Left hindlimb (tissue), 1 donor: ENCODE measurements around the gene NRG3.

Experiments used
- DNase-seq: peaks from one replicate; pipeline ENCODE4 v3.0.0-alpha.2; 2018

Gene NRG3

DNA sequence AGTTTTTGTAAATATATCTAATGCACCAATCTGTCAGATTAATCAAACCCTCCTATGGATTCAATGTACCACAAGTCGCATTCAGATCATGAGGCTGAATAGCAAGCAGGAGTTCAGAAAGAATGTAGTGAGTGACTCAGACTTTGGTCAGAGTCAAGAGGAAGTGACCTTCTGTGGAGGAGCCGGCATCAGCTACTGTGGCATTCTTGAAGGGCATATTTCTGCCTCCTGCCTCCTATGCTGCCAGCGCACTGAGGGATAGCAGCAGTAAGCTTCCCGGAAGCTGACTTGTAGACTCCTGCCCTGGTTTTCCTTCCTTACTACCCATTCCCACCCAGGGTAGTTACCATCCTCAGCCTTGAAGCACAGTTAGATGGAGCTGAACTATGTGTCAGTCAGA, 867.5 kb downstream of the NRG3 start:
- no peak for DNase-seq

DNA sequence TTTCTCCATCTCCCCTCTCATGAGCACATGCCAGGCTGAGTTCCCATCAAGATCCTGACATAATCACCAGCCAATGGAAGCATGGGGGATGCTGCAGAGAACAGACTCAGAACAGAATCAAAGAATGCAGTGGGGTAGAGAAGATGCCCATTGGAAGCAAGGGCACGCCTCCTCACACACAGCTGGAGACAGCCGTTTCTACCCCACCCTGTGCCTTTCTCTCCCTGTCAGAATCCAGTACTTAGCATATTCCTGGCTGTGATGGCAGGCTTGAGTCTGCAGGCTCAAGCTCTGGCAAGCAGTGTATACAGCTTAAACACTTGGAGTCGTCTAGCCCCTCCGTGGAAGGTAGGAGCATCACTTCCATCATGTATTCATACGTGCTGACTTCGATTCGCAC, 867.9 kb downstream of the NRG3 start:
- DNase-seq, result no peak

DNA sequence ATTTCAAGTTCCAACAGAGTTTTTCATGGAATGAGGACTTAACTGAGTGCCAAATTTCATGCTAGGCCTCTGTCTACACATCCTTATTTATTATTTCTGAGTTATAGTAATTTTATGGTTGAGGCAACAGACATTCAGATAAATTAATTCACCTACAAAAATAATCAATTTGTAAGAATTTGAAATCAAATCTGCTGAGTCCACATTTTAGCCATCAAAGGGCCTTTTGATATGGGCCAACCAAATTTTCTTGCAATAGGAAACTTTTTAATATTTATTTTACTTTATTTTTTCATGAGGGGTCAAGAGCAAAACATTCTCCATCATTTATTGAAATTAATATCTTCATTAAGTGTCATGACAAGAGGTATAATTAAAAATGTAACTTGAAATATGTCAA, 875.5 kb downstream of the NRG3 start:
- no peak for DNase-seq

DNA sequence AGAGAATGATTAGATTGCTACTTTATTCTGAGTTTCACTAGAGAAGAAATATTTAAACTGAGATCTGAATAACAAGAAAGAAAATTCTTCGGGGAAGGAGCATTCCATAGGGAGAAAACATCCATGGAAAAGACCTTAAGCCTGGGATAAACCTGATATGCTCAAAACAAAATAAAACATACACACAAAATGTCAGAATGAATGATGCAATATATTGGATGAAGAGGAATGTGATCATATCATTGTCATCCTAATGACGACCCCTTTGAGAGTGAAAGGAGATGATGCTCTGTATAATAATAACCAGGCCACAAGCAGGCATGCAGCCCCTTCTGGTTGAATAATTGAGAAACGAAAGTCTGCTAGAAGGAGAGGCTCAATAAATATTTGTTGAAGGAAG, 882.4 kb downstream of the NRG3 start:
- DNase-seq, result no peak

DNA sequence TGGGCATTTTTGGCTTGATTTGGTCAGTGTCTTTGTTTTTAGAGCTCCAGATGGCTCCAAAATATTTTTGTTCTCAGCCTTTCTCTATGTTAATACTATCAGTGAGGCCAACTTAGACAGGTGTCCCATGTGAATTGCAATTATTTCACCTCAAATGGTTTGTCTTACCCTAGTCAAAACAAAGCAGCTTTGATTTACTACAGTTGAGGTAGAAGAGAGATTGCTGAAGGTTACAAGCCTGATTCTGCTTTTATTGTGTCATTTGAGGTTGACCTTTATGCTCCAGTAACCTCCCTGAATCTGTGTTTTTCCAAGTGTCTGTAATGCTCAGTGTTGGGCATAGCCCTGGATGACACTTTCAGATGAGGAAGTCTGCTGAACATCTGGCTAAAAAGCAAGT, 882.9 kb downstream of the NRG3 start:
- DNase-seq, result no peak

DNA sequence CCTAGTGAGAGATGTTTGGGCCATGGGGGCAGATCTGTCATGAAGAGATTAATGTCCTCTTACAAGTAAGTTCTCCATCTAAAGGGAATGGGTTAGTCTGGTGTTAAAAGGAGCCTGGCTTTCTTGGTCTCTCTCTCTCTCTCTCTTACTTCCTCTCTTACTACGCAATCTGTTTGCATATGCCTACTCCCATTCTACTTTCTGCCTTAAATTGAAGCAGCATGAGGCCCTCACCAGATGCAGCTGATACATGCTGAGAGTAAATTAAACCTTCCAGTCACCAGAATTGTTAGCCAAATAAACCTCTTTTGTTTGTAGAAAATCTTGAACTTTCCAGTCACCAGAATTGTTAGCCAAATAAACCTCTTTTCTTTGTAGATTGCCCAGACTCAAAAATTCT, 884.1 kb downstream of the NRG3 start:
- DNase-seq, result no peak

DNA sequence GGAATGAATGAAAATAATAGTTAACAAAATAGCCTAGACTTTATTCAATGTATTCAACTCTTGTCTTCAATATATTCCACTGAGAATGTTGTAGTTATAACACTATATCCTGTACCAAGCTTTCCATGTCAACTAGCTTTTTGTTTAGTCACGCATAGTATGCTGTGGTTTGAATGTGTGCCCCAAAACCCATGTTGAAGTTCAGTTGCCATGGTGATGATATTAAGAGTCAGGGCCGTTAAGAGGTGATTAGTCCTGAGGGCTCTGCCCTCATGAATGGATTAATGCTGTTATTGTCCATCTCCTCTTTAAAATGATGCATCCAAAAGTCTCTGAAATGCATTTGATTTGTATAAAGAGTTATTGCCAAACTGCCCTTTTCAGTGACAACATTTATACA, 887.6 kb downstream of the NRG3 start:
- no peak for DNase-seq

DNA sequence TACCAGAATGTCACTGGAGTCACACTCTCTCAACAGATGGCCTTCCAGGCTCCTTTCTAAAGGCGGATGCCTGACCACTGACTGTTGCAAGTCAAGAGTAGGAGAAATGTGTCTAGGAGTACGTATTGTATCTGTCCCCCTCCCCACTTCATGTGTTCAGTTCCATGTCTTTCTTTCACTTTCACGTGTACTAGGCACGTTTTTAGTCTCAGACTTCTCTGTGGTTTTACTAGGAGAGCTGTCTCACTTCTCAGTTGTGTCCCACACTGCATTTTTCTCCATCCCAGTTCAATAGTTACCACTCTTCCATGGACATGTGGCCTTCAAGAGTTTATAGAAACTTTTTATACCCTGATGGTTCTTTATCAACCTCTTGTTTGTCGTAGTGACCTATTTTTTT, 893.0 kb downstream of the NRG3 start:
- no peak for DNase-seq

DNA sequence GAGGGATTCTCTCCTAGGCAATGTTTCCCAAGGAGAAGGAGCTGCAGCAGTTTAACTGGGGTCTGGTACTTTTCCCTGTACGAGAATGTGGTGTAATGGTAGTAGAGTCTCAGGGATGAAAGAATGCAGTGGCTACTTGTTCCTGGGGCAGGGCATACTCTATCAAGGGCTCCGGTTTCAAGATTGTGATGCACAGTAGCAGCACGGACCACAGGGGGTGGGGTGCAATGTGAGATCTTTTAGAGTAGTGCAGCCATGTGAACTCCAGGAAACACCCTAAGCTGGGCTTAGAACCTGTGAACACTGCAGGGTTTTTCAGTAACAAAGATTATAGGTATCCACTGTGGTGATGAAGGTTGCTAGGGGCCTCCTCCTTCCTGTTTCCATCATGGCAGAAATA, 903.9 kb downstream of the NRG3 start:
- DNase-seq, result no peak

DNA sequence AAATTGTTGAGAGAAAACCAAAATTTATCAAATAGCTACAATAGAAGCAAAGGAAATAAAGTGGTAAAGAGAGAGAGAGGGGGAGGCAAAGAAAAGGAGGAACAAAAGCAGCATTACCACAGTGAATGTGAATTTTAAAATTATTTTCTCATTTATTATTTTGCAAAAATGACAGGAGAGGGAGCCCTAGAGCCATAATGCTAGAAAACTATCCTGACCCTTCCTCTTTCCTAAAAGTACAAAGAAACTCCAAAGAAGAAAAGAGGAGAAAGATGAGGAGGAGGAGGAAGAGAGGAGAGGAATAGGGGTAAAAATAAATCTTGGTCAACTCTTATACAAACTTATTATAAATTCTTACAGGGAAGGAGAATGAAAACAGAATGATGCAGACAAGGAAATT, 921.5 kb downstream of the NRG3 start:
- no peak for DNase-seq

DNA sequence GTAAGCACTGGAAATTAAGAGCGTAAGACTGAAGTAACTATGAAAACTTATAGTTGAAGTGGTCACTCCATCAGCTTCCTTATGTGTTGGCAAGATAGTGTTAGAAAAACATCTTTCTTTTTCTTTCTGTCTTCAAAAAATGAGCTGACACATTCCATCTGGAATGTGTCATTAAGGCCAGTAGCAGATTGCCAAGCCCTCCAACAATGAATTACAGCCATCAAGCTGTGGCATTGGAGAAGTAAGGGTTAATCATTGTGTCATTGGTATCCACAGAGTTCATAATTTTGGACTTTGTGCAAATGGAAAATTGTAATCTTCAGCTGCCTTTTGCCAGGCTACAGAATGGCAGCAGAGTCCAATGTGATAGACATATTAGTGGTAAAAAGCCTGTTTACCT, 926.3 kb downstream of the NRG3 start:
- DNase-seq, result no peak

DNA sequence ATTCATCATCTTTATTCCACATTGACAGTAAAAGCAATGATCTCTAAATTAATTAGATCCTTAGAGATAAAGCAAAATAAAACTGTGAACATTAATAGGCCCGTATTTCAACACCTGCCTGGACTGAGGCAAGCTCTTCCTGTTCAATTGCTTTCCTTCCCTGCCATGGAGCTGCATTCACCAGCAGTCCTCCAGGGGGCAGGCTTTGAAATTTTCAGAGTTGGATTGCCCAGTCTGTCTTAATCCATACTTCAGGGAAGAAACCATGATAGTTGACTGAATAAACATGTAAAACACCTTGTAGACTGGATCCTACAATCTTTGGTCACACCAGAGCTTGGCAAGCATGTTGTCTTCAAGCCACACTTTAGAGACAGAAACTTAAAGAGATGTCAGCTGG, 936.6 kb downstream of the NRG3 start:
- no peak for DNase-seq

DNA sequence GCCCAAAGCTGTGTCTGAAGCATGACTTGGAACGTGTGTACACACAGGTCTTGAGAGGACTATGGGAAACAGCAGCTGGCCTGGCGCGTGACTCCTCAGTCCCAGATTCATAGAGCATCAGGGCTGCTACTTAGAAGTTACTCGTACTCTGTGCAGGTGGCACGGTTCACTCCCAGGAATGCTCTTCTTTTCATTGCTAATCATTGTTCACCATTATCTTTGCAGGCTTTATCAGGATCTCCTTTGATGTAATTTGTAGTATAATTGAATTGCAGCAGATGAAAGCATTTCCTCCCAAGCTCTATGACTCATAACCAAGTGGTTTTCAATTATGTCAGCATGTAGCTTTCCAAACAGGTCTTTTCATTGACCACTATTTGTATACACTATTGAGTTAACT, 938.9 kb downstream of the NRG3 start:
- DNase-seq, result no peak

DNA sequence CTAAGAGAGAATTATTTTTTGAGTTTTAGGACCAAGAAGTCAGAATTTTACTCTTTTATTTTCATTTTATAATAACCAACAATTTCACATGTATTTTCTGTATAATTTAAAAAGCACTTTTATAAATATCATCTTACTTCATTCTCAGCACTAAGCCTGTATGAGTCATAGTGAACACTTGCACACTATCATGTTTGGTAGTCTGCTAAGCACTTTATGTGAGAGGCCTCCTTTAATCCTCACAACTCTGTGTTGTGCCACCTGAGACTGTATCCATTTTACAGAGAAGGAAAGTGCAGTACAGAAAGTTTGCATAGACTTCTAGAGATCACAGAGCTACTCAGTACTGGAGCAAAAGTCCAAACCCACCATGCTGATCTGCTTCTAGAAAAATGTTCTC, 939.6 kb downstream of the NRG3 start:
- DNase-seq, result no peak

DNA sequence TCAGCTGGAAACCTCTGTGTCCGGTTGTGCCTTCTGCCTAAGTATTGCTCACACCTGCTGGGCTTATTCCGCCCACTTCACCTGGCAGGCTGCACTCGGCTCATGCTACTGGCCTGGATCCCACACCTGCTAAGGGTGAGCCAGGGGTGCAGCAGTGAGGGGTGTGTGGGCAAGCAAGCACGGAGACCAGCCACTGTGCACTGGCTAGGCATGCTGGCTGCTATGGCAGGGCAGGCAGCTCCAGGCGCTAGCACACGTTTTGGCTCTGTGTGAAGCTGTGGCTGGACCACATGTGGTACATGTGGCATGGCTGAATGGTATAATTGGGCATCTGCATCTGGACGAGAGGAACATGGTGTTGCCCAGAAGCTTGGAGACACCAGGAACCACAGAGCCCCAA, 940.7 kb downstream of the NRG3 start:
- no peak for DNase-seq

DNA sequence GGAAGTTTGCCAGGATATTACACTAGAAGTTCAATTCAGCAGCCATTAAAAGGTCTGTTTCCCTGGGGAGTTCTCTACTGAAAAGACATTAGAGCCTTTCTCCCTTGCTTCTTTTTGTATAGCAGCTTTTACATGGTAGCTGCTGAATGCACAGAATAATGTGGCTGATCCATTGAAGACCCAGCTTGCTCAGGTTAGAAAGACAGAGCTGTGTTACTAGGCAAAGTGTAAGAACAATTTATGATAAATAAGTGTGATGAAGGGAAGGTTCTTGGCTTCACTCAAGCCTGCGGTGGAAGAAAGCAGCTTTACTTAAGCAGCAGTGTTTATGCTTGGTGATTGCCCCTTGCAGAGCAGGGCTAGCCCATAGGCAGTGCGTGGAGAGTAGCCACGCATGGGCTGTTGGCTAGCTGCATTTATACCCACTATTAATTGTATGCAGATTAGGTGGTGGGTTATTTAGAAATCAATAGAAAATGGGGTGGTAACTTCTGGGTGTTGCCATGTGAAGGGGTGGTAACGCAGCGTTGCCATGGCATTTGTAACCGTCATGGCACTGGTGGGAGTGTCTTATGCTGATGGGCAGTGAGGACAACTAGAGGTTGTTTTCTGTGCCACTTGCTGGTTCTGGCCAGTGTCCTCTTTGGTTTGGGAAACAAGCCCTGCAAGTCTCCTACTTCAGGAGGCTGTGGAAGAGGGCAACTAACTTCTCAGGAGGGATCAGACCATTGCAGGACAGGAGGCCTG, 942.9 kb downstream of the NRG3 start:
- DNase-seq, result no peak

DNA sequence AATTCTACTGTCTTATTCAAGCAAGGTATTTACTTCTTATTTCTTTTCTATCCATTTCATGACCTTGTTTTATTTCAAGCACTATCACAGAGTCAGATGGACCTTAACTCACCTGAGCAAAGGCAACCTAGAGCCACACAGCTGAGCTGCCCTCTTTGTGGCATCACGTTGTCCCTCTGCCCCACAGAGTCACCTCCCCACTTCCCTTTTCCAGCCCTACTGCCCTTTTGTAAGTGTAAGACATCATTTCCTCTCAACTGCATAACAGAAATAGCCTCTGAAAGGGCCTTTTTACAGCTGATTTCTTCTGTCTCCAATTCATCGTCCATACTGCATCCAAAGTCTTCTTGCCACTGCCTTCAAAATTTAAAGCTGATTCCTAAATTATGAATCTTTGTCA, 946.0 kb downstream of the NRG3 start:
- DNase-seq, result no peak

DNA sequence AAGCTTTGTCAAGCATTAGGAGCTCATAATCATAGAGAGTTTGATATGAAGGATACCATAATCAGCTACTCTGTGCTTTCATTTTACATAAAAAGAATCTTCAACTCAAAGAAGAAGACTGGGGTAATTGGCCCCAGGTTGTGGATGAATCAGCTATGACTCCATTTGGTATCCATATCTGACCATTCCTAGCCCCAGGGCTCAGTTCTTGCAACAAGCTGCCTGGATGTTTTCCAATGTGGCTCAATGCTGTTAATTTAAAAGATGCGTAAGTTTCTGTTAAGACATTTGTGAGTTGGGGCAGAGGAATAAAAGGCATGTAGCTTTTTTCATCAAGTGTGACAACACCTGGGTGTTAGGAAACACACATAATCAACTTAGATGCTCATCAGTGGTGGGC, 951.1 kb downstream of the NRG3 start:
- DNase-seq, result no peak

DNA sequence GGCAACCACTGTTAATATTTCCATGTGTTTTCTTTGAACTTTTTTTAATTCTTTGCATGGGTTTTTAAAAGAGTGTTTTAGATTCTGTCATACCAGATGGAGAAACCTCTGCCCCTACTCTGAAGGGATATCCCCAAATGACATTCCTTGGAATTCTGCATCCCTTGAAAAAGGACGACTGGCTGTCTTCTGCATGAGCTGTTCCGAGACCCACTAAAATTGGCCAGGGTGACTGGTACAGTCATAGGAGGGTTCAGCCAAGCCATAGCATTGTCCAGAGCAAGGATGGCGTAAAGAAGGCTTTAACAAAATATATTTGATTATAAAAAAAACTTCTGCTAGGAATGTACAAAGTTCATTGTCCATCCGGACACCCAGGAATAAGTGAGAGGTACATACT, 952.9 kb downstream of the NRG3 start:
- no peak for DNase-seq

DNA sequence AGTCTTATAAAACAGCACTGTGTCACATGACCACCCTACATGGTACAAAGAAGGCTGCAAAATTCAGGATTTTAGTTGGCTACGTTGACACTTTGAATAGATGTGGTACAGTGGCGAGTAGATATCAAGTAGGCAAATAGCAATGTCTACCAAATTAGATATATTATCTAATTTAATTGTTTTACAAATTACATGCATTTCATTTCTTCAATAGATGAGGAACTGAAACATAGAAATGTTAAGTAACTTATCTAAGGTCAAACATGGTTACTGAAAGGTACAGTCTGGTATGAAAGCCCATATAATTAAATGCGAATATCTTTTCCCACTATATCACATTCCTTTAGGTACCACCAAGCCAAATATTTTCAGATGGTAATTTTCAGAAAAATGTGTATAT, 972.2 kb downstream of the NRG3 start:
- no peak for DNase-seq

DNA sequence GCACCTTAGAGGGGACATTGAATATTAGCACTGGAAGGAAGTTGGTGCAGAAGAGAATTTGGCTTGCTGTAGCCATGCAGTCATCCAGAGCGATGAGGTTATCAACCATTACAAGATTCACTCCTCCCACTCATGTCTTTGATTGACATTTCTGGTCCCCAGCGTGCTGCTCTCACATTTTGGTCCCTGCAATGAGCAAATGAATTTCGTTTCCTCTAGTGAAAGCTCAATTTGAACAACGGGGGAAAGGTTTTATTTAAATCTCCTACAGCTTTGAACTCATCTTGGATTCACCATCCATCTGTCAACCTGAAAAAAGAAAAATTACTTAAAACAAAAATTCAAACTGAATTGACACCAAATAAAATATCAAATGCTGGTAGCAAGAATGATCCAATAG, 975.2 kb downstream of the NRG3 start:
- no peak for DNase-seq

DNA sequence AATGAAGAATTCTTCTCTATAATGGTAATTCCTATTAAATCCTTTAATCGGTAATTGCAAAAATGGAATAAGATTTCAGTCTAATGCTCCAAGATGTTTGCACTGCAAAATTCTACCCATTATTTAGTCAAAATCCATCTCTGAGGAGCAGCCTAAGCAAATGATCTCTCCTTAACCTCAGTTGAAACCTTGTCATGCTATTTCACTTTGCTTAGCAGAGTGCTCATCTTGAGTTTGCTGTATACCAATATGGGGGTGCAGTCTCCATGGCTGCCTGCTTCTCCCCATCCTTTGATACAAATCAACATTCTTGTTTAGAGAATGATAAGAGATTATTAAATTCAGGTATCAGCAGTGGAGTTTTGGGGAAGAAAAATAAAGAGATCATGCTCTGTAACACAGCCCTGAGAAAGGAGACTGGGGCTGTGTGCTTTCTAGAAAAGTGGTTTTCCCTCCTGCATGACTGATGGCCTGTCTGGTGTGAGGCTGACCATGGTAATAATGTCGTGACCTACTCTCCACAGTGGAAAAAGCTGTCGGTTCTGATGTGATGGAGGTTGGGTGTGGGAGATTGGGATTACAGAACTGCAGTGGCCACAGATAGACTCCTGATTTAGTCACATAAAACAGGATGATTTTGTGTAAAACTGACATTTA, 982.1 kb downstream of the NRG3 start:
- DNase-seq, result no peak

DNA sequence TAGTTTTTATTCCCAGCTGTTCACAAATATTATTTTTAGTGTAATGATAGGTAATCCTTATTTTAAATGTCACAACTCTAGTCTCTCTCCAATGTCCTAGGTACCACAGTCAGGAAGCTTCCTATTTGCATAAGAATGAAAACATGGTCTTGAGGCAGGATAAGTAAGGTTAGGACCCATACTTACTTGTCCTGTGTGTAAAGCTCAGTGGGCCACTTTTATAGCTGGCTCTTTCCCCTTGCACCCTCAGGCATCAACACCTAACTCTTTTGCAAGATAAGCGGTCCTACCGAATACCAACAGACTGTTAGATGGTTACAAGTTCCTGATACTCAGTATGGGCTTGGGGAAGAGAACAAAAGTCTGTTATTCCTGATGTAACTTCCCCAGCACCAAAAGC, 986.9 kb downstream of the NRG3 start:
- DNase-seq, result no peak

DNA sequence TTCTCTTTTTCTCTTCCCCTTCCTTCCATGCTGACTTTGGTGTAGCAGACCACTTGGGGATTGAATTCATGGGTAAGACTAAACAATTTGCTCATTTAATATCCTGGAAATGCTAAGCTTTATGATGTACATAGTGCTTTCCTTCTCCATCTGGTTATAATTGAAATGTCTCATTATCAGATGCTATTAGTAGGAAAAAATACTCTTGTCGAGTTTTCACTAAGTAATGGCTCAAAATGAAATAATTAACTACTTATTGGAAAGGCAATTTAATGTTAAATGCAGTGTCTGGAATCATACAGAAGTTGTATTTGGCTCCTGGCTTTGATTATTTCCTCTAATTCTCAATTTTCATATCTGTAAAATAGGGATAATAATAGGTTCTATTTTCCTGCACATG, 990.4 kb downstream of the NRG3 start:
- no peak for DNase-seq

DNA sequence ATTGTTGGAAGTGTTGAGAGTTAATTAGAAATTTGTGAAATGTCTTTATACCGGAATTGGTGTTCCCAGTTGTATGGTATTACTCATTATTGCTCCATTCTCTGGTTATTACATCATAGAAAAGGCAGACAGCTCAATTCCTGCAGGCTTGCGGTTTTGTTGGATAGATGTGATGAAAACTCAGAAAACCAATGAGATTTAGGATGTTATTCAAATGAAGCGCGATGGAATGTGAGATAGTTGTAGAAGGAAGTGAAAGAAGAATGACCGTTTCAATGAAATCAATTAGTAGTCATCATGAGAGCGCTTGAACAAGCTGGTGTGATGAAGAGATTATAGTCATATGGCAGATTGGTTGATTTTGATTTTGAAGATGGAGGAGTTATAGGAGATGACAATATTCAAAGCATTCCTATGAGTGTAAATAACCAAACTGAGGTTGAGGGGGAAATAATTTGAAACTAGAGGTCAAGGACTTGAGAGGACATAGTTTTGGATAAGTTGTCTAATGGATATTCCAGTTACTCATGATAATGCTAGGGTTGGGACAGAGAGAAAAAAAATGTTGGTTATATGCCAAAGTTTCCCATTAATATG, 991.5 kb downstream of the NRG3 start:
- no peak for DNase-seq
